HG03060 (cell line): ENCODE measurements around the gene PIBF1.
A peak's percentile ranks its signal among the peaks of the same experiment; 100 is the strongest.

ENCODE experiments used
- ATAC-seq: cut with Tn5 transposase; IDR thresholded peaks from one replicate; pipeline ENCODE4 v1.9.1; 2021; ENCODE audit warnings: low read depth, moderate number of reproducible peaks; ENCODE audit not compliant: unreplicated experiment

The PIBF1 gene

DNA sequence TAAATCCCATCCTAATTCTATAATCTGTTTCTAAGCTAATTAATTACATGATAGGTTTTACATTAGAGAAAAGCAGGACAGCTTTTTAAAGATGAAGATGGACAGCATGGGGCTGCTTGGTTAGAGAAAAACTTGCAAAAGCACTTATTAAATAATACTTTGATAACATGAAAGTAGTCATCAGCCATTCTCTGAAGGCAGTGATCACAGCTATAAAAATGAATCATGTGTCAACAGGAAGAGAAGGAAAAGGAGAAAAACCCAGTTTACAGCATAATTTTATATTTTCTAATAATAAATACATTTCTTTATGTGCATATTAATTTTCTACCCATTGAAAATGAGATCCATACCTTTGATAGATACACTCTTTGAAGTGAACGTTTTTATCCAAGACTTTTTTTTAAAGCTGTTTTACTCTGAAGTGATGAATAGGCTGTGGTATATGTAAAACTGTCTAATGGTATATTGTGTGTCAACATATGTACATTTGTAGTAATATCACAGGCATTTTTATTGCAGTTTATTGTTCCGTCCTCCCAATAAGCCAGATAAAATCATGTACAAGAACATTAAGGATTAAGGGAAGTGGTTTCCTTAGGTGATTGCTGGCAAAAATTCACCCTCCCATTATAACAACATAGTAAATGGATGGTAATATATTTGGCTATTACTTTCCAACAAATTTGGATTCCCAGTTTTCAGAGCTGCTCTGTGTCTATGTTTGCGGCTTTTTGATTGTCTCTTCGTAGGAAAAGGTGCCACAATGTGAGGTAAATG lies 275.5 kb downstream of the PIBF1 start:
- no peak for ATAC-seq

DNA sequence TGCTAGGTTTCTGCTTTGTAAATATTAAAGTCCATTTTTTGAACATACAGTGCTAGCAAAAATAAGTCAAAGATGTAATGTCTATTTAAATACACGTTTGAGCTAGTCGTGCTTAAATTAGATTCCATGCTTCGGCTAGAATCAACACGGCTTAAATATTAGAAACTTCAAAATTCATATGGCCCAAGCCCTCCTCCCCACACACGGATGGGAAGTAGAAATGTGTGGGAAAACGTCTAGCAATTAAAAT lies 276.1 kb downstream of the PIBF1 start:
- ATAC-seq = no peak

DNA sequence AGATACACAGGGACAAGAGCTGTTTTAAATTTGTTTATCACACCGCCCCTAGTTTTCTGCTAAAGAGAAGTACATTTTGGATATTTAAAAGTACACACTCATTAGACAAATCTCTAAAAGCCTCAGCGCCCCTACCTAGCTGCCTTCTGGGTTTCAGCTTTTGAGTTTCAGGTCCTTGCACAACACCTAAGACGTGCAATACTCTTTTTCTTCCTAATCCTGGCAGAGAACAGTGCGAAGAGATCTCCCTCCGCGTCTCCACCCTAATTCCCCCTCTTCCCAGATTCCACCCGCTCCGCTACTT lies 276.5 kb downstream of the PIBF1 start:
- no peak for ATAC-seq

DNA sequence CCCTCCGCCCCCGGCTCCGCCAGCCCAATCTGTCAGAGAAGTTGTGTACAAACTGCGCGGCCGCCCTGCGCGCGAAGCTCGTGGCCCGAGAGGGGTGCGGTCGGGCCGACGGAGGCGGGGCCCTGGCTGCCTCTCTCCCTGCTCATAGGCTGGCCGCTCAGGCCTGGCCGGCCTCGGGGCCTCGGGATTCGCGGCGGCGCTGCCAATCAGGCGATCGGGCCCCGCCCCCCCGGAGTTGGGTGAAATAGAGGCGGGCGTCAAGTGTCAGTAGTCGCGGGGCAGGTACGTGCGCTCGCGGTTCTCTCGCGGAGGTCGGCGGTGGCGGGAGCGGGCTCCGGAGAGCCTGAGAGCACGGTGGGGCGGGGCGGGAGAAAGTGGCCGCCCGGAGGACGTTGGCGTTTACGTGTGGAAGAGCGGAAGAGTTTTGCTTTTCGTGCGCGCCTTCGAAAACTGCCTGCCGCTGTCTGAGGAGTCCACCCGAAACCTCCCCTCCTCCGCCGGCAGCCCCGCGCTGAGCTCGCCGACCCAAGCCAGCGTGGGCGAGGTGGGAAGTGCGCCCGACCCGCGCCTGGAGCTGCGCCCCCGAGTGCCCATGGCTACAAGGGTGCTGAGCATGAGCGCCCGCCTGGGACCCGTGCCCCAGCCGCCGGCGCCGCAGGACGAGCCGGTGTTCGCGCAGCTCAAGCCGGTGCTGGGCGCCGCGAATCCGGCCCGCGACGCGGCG lies 277.0 kb downstream of the PIBF1 start, which contains the start of gene KLF5:
TSS of gene KLF5 (plus strand) at position 270 of the 724 bp plus-strand sequence. CDS start at position 593, 323 bp downstream.
- ATAC-seq = peak; percentile 94

DNA sequence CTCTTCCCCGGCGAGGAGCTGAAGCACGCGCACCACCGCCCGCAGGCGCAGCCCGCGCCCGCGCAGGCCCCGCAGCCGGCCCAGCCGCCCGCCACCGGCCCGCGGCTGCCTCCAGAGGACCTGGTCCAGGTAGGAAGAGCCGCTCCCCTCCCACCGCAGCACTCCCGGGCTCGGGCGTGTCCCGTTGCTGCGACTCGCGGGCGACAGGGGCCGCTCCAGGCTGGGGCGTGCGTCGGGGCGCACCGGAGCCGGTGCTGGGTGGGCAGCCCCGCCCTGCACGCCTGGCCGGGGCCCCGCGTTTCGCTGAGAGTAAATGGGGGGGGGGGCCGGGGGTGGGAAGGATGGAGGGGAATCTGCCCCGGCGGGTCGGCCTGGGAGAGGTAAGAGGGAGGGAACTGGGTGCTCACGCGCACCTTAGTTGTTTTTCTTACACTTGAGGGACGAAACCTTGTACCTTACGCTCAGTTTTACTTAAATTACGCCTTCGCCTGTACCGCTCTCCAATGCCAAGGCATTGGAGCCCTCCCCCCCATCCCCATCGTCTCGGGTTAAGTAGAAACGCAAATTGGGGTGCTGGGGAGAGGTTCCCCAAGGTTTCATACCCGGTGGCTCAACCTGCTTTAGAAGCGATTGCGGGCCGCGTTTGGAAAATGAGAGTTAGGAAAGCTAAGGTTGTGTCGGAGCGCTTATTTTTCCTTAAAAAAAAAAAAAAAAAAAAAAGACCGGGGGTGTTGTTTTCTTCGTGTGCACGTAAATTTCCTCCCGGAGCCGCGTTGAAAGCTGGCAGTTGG lies 277.7 kb downstream of the PIBF1 start:
- ATAC-seq = peak; percentile 18

DNA sequence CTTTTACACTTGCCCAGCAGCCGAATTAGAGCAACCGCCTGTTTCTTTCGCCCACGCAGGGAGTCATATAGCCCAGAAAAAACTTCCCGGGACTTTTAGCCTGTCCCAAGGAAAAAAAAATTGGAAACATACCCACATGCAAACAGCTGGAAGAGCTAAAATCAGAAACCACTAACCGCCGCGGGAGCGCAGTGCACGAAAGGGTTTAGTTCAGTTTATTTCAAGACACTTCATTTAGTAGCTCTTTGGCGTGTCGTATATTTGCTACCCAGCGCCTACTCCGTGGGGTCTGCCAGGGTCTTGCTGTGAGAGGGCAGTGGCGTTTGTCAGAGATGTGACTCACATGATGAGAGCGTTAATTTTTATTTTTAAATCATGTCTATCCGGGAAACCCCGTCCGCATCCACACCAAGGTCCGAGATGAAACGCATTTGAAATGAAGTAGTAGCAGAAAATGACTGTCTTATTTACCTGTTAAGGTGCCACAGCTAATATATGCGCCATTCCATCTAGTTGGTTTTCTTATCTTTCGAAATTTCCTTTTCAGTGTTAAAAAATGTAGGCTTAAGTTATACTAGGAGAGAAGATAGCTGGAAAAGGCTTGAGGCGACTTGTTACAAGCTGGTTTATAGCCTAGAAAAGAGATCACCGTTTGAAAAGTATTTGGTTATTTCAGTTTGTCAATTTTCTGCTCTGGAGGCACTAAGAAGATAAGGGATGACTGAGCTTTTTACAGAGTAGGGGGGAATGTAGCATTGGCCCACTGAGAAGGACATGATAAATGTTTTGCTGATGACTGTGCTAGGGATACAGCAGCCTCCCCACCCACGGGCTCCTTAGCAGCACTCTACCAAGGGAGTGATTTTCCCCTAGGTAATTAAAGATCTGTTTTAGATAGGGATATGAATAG lies 278.6 kb downstream of the PIBF1 start:
- no peak for ATAC-seq

DNA sequence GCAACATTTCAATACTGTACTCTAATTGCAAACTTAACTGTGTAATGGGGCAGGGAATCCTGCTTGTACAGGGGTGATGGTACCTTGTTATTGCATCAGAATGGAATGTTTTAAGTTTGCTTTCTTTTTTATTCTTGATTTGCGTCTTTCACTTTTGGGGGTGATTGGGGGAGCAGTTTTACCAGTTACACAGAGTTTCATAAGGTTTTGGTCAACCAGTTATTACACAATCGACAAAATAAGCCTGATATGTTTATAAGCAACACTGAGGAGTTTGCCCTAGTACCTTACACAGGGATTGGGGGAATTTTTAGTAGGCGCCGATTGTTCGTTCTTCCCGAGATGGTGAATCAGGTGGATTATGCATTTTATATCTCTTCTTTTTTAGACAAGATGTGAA lies 279.5 kb downstream of the PIBF1 start:
- ATAC-seq = no peak

DNA sequence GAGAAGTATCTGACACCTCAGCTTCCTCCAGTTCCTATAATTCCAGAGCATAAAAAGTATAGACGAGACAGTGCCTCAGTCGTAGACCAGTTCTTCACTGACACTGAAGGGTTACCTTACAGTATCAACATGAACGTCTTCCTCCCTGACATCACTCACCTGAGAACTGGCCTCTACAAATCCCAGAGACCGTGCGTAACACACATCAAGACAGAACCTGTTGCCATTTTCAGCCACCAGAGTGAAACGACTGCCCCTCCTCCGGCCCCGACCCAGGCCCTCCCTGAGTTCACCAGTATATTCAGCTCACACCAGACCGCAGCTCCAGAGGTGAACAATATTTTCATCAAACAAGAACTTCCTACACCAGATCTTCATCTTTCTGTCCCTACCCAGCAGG lies 279.9 kb downstream of the PIBF1 start:
- no peak for ATAC-seq

DNA sequence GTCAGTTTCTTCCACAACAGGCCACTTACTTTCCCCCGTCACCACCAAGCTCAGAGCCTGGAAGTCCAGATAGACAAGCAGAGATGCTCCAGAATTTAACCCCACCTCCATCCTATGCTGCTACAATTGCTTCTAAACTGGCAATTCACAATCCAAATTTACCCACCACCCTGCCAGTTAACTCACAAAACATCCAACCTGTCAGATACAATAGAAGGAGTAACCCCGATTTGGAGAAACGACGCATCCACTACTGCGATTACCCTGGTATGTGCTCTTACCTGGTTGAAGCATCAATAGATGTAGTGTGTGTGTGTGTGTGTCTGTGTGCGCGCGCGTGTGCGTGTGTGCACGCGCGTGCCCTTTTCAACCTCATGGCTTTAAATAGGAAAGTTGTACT lies 280.5 kb downstream of the PIBF1 start:
- no peak for ATAC-seq

DNA sequence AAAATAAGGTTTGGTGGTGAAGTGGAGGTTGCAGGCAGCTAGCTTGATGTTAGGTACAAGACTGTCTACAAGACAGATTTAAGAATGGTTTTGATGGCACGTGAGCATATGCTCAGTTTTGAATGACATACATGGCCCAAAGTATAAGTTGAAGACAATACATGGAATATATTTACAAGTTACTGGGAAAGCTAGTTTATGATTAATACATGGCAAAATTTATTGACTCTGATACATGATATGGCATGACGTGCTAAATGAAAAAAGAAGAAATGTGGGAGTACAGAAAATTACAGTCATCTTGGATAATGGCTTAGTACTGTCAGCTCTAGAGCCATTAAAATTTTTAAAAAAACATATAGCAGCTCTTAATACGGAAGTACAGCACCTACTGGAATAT lies 281.2 kb downstream of the PIBF1 start:
- ATAC-seq = no peak

DNA sequence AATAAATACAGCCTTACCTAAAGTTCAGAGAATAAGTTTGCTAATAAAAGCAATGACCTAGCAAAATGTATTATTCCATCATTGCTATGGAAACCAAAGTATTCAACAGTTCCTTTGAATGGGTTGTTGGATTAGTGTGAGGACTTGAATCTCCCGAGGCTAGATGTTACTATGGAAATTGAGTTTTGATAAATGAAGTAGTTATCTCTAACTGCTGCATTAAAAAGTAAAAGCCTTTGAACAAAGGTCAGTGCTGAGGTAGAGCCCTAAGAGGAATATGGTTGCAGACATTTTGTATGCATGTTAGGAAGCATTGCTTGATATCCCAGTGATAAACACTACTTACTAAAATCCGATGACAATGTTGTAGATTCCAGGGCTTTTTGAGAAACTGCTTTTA lies 283.1 kb downstream of the PIBF1 start:
- ATAC-seq = no peak

DNA sequence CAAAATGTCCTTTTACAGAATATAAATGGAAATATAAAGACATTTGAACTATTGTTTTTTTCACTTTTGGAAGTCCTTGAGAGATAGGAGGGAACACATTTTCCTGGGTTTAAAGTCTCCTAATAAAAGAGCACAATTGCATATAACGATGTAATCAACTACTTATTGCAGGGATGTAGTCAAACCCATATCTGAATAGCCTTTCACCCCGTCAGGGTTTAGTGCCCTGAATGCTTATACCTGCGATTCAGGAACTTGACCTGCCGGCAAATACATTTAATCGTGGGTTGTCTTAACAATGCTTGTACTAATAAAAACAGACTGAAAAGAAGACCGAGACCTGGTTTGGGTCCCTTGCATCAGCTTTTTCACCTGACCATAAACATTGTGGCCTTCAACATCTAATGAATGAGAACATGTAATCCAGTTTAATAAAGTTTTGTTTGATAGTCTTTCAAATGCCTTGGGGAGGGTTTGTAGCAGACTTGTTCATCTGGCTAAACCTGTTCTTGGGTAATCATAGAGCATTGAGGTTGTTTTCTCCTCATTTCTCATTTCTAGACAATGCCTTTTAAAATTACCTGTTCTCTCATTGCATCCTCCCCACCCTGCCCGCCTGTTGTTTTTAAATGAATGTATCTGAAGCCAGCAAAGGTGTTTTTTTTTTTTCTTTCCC lies 283.9 kb downstream of the PIBF1 start:
- no peak for ATAC-seq
